Lower leg skin (tissue), 4 donors: Measurements from ENCODE around the gene TRAF4. TPM values are rescaled to one million over a fixed set of nuclear protein-coding genes. Genes with fewer than 3 reads are reported as not detected.

Experiments
- DNase-seq, 2 donors: peaks; one replicate each; pipeline ENCODE4 v3.0.0-alpha.2; 2019; ENCODE audit warnings: low spot score in 2 of 2
- H3K4me3 ChIP-seq: fragments of 200-600 bp; sonication (generic); 2 replicates; pipeline ENCODE4 v1.5.1; 2017; ENCODE audit warnings: mild to moderate bottlenecking, low read depth; ENCODE audit not compliant: poor library complexity, severe bottlenecking
- POLR2A ChIP-seq, 2 donors: fragments of 450-650 bp; IDR thresholded peaks; one replicate each; pipeline ENCODE4 v1.6.1; 2016 to 2017; ENCODE audit warnings: antibody characterized with exemption in 2 of 2, mild to moderate bottlenecking in 1 of 2, moderate library complexity in 1 of 2
- WGBS, 2 donors: methylation state at CpG; one replicate each; pipeline ENCODE4 v1.1.5; 2018; 5-methylcytosine and 5-hydroxymethylcytosine counted together
- intact Hi-C: fragments of 100-400 bp; cut with DNase I; formaldehyde crosslinking; loops from one replicate; pipeline ENCODE4 v1.15.0; 2023; ENCODE audit warnings: low total_unique reads
- total RNA-seq, 4 donors: library from RNA; depleted of rRNA; stranded (reverse); fragments of >200 nt; gene quantifications; one replicate each; pipeline ENCODE4 v1.1.0, GENCODE V29; 2016
- TF ChIP-seq, protein P1 (sequence below), 3 donors: fragments of 450-650 bp; IDR thresholded peaks; one replicate each; pipeline ENCODE4 v1.5.1; 2016; ENCODE audit warnings: antibody characterized with exemption in 3 of 3, mild to moderate bottlenecking in 3 of 3, moderate library complexity in 2 of 3

TRAF4 gene
- total RNA-seq, 4 donors from 2014 or later = 11.0 to 30.9 (median 21.8) TPM

- no peak for DNase-seq
- 75 to 79% methylated on average over 10 of the region's 10 CpGs for WGBS, 2 donors
- TF ChIP-seq, protein P1, sequence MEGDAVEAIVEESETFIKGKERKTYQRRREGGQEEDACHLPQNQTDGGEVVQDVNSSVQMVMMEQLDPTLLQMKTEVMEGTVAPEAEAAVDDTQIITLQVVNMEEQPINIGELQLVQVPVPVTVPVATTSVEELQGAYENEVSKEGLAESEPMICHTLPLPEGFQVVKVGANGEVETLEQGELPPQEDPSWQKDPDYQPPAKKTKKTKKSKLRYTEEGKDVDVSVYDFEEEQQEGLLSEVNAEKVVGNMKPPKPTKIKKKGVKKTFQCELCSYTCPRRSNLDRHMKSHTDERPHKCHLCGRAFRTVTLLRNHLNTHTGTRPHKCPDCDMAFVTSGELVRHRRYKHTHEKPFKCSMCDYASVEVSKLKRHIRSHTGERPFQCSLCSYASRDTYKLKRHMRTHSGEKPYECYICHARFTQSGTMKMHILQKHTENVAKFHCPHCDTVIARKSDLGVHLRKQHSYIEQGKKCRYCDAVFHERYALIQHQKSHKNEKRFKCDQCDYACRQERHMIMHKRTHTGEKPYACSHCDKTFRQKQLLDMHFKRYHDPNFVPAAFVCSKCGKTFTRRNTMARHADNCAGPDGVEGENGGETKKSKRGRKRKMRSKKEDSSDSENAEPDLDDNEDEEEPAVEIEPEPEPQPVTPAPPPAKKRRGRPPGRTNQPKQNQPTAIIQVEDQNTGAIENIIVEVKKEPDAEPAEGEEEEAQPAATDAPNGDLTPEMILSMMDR (IDR thresholded peaks at IDR 0.05) = no peak
- TF ChIP-seq POLR2A (IDR thresholded peaks at IDR 0.05) = no peak
These were observed 38.0 kb upstream of the TRAF4 start for GRCh38 chr17:28705728-28706334.

GRCh38 chr17:28706471-28707338 is 37.1 kb upstream of the TRAF4 start:
- TF ChIP-seq, protein P1 (IDR thresholded peaks at IDR 0.05) = no peak
- no peak for TF ChIP-seq POLR2A (IDR thresholded peaks at IDR 0.05)
- intact Hi-C loops = no loop called here
- 69 to 85% methylated on average over 3 to 7 of the region's 7 CpGs for WGBS, 2 donors
- no peak overlapping the region for H3K4me3 ChIP-seq
- no peak for DNase-seq

More at GRCh38 chr17:28705728-28706334, 38.0 kb upstream of the TRAF4 start:
- H3K4me3 ChIP-seq = no peak overlapping the region
- intact Hi-C loops = no loop called here

GRCh38 chr17:28707339-28707720 is 36.5 kb upstream of the TRAF4 start:
- no peak overlapping the region for H3K4me3 ChIP-seq
- 74 to 85% methylated on average over 2 of the region's 2 CpGs for WGBS, 2 donors
- intact Hi-C loops = no loop called here
- DNase-seq = no peak
- TF ChIP-seq POLR2A (IDR thresholded peaks at IDR 0.05) = no peak
- TF ChIP-seq, protein P1 (IDR thresholded peaks at IDR 0.05) = no peak

GRCh38 chr17:28710861-28711722 is 32.7 kb upstream of the TRAF4 start:
- TF ChIP-seq, protein P1 (IDR thresholded peaks at IDR 0.05) = no peak
- no peak for TF ChIP-seq POLR2A (IDR thresholded peaks at IDR 0.05)
- 0 to 1% methylated on average over 42 to 64 of the region's 74 CpGs for WGBS, 2 donors
- peak overlapping the region; percentile 39 for H3K4me3 ChIP-seq
- peak; percentile 82 to 97 for DNase-seq
- intact Hi-C loops = no loop called here

DNA sequence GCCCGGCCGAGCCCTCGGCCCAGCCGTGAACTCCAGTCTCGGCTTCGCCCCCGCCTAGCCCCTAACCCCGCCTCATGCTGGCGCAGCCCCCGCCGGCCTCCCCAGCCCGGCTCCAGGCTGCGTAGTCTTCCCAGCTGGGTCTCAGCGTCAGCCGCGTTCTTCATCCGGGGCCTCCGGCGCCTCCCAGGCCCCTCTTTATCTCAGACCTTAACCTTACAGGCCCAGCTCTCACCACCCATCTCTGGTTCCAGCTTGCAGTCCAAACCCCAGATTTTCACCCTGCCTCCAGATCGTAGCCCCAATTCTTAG is 32.1 kb upstream of the TRAF4 start, which contains the start of gene PROCA1:
PROCA1 (minus strand) TSS at position 166 of the 309 bp plus-strand sequence. CDS start 228 bp downstream, outside the sequence.
- intact Hi-C loops = no loop called here
- H3K4me3 ChIP-seq = peak within 1 kb of the TSS; percentile 39
- WGBS, 2 donors = 1 to 4% methylated on average over 20 of the region's 20 CpGs
- DNase-seq = no peak
- TF ChIP-seq, protein P1 (IDR thresholded peaks at IDR 0.05) = no peak
- TF ChIP-seq POLR2A (IDR thresholded peaks at IDR 0.05) = no peak
